Stimulated activated memory B cell treated with anti-CD40 and anti-IgM and Interleukin-4, amounts not matched to agents 10 μg/mL and 1 μg/mL and 100 μg/mL, for 72 hours (primary cell): ENCODE measurements around the gene NR1I2.

ENCODE experiments used
- ATAC-seq: fragments of 150-1000 bp; cut with Tn5 transposase; 2 replicates; pipeline ENCODE4 v1.10.0; 2021
- H3K27ac Mint-ChIP-seq: one replicate; pipeline ENCODE4 v1.8.0; 2022; ENCODE audit warnings: mild to moderate bottlenecking, mixed read lengths
- H3K27me3 Mint-ChIP-seq: one replicate; pipeline ENCODE4 v1.8.0; 2022; ENCODE audit warnings: mixed read lengths
- H3K36me3 Mint-ChIP-seq: one replicate; pipeline ENCODE4 v1.8.0; 2022; ENCODE audit warnings: mixed read lengths
- H3K4me1 Mint-ChIP-seq: one replicate; pipeline ENCODE4 v1.8.0; 2022; ENCODE audit warnings: mixed read lengths
- H3K4me3 Mint-ChIP-seq: one replicate; pipeline ENCODE4 v1.8.0; 2022; ENCODE audit warnings: mild to moderate bottlenecking, moderate library complexity, mixed read lengths
- H3K9me3 Mint-ChIP-seq: one replicate; pipeline ENCODE4 v1.8.0; 2022; ENCODE audit warnings: mixed read lengths

NR1I2 gene

GRCh38 chr3:119826711-119827608 lies 45.1 kb downstream of the NR1I2 start:
- no peak for ATAC-seq
- Mint-ChIP-seq H3K36me3 (peaks cover 21% of the 10 kb centered on the region), H3K27me3 (no peaks in the 10 kb centered on the region), H3K9me3 (no peaks in the 10 kb centered on the region), H3K27ac (no peak overlapping the region), H3K4me1 (peaks cover 6% of the 10 kb centered on the region), H3K4me3 (no peak overlapping the region)

DNA sequence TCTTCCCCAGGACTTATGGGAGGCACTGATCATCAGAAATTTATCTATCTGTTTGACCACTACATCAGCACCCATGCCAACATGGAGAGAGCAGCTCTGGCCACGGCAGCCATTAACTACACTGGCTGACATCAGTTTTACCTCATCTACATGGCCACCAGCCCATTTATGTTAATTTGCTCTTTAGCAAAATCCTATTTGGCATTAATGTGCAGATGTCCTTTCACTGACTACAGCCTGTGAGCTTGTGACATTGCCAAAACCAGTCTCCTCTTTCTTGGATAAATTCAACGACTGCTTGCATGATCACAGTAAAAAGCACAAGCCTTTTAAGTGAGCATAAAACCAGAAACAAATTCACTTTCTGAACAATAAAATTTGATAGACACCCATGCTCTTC lies 47.5 kb downstream of the NR1I2 start:
- ATAC-seq = no peak
- H3K36me3 Mint-ChIP-seq = peaks cover 27% of the 10 kb centered on the region

DNA sequence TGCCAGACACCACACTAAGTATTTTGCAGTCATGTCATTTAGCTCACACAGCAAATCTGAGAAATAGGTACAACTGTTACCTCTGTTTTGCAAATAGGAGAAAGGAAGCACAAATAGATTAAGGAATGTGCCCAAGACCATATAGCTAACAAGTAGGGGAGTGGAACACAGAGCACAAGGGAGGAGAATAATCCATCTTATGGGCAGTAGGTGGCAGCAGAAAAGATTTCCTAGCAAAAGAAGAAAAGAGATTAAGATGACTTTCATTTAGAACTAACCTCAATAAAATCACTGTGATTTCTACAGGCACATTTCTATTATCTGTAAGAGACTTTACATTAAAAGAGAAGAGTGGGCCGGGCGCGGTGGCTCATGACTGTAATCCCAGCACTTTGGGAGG lies 49.1 kb downstream of the NR1I2 start:
- no peak overlapping the region for H3K4me3 Mint-ChIP-seq
- H3K4me1 Mint-ChIP-seq = peaks cover 16% of the 10 kb centered on the region
- no peaks in the 10 kb centered on the region for H3K27me3 Mint-ChIP-seq
- no peak overlapping the region for H3K27ac Mint-ChIP-seq
- H3K36me3 Mint-ChIP-seq = peaks cover 28% of the 10 kb centered on the region
- ATAC-seq = no peak
- no peaks in the 10 kb centered on the region for H3K9me3 Mint-ChIP-seq

More for the DNA sequence above, 47.5 kb downstream of the NR1I2 start:
- Mint-ChIP-seq H3K4me1 (peaks cover 6% of the 10 kb centered on the region), H3K27ac (no peak overlapping the region), H3K4me3 (no peak overlapping the region), H3K9me3 (no peaks in the 10 kb centered on the region), H3K27me3 (no peaks in the 10 kb centered on the region)

GRCh38 chr3:119831941-119832371 lies 50.1 kb downstream of the NR1I2 start:
- Mint-ChIP-seq H3K4me3 (no peak overlapping the region), H3K9me3 (no peaks in the 10 kb centered on the region), H3K27me3 (no peaks in the 10 kb centered on the region), H3K4me1 (peaks cover 16% of the 10 kb centered on the region), H3K36me3 (peaks cover 22% of the 10 kb centered on the region), H3K27ac (no peak overlapping the region)
- ATAC-seq = no peak

DNA sequence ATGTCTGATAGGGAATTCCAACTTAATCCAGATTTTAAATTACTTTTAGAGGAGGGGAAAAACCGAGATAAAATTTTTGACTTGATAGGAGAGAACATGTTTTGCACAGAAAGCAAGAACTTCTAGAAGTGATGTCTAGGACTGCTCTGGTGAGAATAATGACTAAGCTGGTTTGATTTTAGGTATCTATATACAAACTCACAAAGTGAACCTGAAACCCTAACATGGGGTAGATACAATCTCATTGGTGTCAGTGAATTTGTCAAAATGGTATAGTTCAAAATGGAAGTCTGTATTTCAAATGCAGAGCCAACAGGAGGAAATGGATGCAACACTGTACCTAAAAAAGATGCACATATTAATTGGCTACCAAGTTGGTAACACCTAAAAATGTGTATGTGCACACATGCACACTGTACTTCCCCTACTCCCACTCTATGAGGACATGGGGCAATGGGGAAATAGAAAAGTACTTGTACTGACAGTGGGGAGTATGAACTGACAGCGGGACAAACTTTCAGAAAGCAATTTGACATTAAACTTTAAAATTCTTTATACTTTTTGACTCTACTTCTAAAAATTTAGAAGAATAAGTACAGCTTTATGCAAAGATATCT lies 53.0 kb downstream of the NR1I2 start:
- no peak overlapping the region for H3K27ac Mint-ChIP-seq
- no peaks in the 10 kb centered on the region for H3K27me3 Mint-ChIP-seq
- no peak for ATAC-seq
- peaks cover 16% of the 10 kb centered on the region for H3K4me1 Mint-ChIP-seq
- H3K9me3 Mint-ChIP-seq = no peaks in the 10 kb centered on the region
- peaks cover 22% of the 10 kb centered on the region for H3K36me3 Mint-ChIP-seq
- no peak overlapping the region for H3K4me3 Mint-ChIP-seq

GRCh38 chr3:119835556-119835955 lies 53.7 kb downstream of the NR1I2 start:
- ATAC-seq = no peak
- Mint-ChIP-seq H3K9me3 (no peaks in the 10 kb centered on the region), H3K36me3 (peaks cover 22% of the 10 kb centered on the region), H3K27me3 (no peaks in the 10 kb centered on the region), H3K27ac (no peak overlapping the region), H3K4me1 (peaks cover 16% of the 10 kb centered on the region), H3K4me3 (no peak overlapping the region)

GRCh38 chr3:119841808-119842471 lies 60.0 kb downstream of the NR1I2 start:
- Mint-ChIP-seq H3K4me3 (no peak overlapping the region), H3K27me3 (no peaks in the 10 kb centered on the region), H3K9me3 (peaks cover 6% of the 10 kb centered on the region), H3K27ac (no peak overlapping the region), H3K4me1 (peaks cover 16% of the 10 kb centered on the region), H3K36me3 (peaks cover 39% of the 10 kb centered on the region)
- no peak for ATAC-seq

DNA sequence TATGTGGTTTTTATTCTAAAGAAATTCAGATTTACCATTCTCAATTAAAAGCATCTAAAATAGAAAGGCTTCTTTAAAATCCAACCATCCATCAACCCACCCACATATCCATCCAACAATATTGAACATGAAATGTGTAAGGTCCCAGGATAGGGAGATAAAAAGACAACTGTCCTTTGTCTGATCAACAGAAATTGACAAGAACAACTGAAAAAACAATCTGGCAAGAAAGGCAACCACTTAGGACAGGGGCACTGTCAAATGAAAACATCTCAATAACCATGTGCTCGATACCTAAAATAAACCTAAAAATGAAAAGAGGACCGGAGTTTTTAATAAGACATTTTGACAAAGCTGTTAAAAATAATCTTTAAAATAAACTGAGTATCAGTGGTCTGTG lies 67.2 kb downstream of the NR1I2 start:
- peaks cover 73% of the 10 kb centered on the region for H3K36me3 Mint-ChIP-seq
- no peak overlapping the region for H3K27ac Mint-ChIP-seq

DNA sequence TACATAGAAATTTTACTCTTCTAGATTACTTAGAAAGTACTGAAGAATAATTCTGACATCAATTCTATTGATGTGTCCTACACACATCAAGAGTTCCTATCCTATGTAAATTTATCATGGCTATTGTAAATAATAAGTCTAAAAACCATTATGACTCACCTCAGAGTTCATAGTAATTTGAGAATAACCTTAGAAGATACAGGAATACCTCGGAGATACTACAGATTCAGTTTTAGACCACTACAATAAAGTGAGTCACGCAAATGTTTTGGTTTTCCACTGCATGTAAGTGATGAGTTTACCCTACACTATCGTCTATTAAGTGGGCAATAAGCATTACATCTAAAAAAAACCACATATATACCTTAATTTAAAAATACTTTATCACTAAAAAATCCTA lies 74.8 kb downstream of the NR1I2 start:
- no peak for ATAC-seq
- peaks cover 79% of the 10 kb centered on the region for H3K36me3 Mint-ChIP-seq
- no peaks in the 10 kb centered on the region for H3K4me1 Mint-ChIP-seq
- H3K27me3 Mint-ChIP-seq = no peaks in the 10 kb centered on the region
- H3K4me3 Mint-ChIP-seq = no peak overlapping the region
- H3K27ac Mint-ChIP-seq = no peak overlapping the region
- peaks cover 12% of the 10 kb centered on the region for H3K9me3 Mint-ChIP-seq

More for the DNA sequence above, 67.2 kb downstream of the NR1I2 start:
- peaks cover 4% of the 10 kb centered on the region for H3K9me3 Mint-ChIP-seq
- H3K4me3 Mint-ChIP-seq = no peak overlapping the region
- H3K27me3 Mint-ChIP-seq = no peaks in the 10 kb centered on the region
- H3K4me1 Mint-ChIP-seq = peaks cover 25% of the 10 kb centered on the region
- no peak for ATAC-seq

GRCh38 chr3:119858957-119859356 lies 77.1 kb downstream of the NR1I2 start:
- Mint-ChIP-seq H3K36me3 (peaks cover 87% of the 10 kb centered on the region), H3K27me3 (no peaks in the 10 kb centered on the region), H3K27ac (no peak overlapping the region), H3K4me3 (no peak overlapping the region), H3K4me1 (no peaks in the 10 kb centered on the region), H3K9me3 (peaks cover 16% of the 10 kb centered on the region)
- ATAC-seq = no peak

DNA sequence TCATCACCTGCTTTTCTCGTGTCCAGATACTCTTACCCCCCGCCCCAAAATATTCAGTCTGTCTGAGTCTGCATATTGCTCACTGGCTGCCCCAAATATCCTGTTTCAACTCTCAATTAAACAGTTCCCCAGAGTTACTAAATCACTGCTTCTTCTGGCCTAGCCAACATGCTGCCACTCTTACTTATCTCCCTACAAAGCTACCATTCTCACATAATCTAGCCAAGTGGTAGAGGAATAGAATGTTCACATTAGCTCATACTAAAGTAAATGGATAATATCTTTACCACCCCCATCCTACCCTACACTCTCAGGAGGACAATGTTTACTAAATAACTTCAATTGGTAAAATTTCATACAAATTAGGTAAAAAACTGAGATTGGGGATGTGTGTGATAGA lies 77.8 kb downstream of the NR1I2 start:
- Mint-ChIP-seq H3K4me1 (no peaks in the 10 kb centered on the region), H3K27me3 (no peaks in the 10 kb centered on the region), H3K9me3 (peaks cover 16% of the 10 kb centered on the region), H3K4me3 (no peak overlapping the region), H3K36me3 (peaks cover 87% of the 10 kb centered on the region), H3K27ac (no peak overlapping the region)
- no peak for ATAC-seq

- Mint-ChIP-seq H3K9me3 (peaks cover 16% of the 10 kb centered on the region), H3K36me3 (peaks cover 81% of the 10 kb centered on the region), H3K27ac (no peak overlapping the region), H3K27me3 (no peaks in the 10 kb centered on the region), H3K4me1 (no peaks in the 10 kb centered on the region), H3K4me3 (no peak overlapping the region)
- ATAC-seq = no peak
Measured at GRCh38 chr3:119861681-119862080, 79.8 kb downstream of the NR1I2 start.

DNA sequence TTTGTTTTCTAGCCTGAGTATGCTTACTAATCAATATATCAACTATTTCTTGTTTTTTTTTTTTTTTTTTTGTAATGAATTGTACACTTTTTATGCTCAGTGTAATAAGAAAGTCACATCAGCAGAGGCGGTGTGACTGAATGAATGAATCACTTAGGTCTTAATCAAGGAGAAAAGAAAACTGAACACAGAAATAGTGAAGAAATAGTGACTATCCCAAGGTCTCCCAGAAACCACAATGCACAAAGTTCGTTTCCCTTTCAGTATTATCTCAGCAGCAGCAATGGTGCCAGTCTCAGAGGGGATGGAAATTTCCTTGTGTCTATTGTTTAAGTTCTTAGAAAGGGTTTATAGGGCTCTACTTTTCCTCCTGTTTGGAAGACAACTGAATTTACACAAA lies 80.7 kb downstream of the NR1I2 start:
- Mint-ChIP-seq H3K36me3 (peaks cover 77% of the 10 kb centered on the region), H3K27ac (no peak overlapping the region)

GRCh38 chr3:119864476-119864875 lies 82.6 kb downstream of the NR1I2 start:
- Mint-ChIP-seq H3K9me3 (peaks cover 6% of the 10 kb centered on the region), H3K27ac (no peak overlapping the region), H3K4me1 (peaks cover 9% of the 10 kb centered on the region), H3K27me3 (no peaks in the 10 kb centered on the region), H3K36me3 (peaks cover 65% of the 10 kb centered on the region), H3K4me3 (no peak overlapping the region)
- ATAC-seq = no peak

More for the DNA sequence above, 80.7 kb downstream of the NR1I2 start:
- ATAC-seq = no peak
- no peak overlapping the region for H3K4me3 Mint-ChIP-seq
- no peaks in the 10 kb centered on the region for H3K27me3 Mint-ChIP-seq
- peaks cover under 1% of the 10 kb centered on the region for H3K4me1 Mint-ChIP-seq
- H3K9me3 Mint-ChIP-seq = peaks cover 11% of the 10 kb centered on the region
